H1 (cell line): ENCODE results near the gene PDZD8. TPM values are rescaled to one million over a fixed set of nuclear protein-coding genes. Genes with fewer than 3 reads are reported as not detected.

Experiments used
- CTCF ChIA-PET: fragments of 300-600 bp; sonication (Branson Sonifier 250); formaldehyde crosslinking; loops from one replicate; lab custom pipeline; 2021; ENCODE audit not compliant: partially characterized antibody; lab: Charles Lee
- POLR2A ChIA-PET: fragments of 300-600 bp; sonication (Branson Sonifier 250); formaldehyde crosslinking; loops from one replicate; lab custom pipeline; 2021; ENCODE audit warnings: inconsistent platforms; ENCODE audit not compliant: partially characterized antibody; lab: Charles Lee
- DNase-seq, 2 experiments: peaks; one replicate each; pipeline versions ENCODE4 v3.0.0 to v3.0.0-alpha.2; 2010 to 2022; ENCODE audit warnings: low spot score in 2 of 2, low read depth in 1 of 2, mixed read lengths in 1 of 2
- FAIRE-seq: peaks from 2 replicates; lab custom pipeline; 2011; peaks lifted over from hg19 to GRCh38; lab: Jason Lieb, UNC
- H2AFZ ChIP-seq: 2 replicates; pipeline ENCODE4 v1.8.1; 2012; ENCODE audit warnings: low read length, inconsistent platforms
- H2AK5ac ChIP-seq: 2 replicates; pipeline ENCODE4 v1.6.1; 2013; ENCODE audit warnings: low read depth, low read length
- H2BK120ac ChIP-seq: replicated peaks from 2 replicates; pipeline ENCODE3; 2013; ENCODE audit warnings: low read depth, low read length, inconsistent platforms
- H2BK12ac ChIP-seq: 2 replicates; pipeline ENCODE4 v1.6.1; 2013; ENCODE audit warnings: low read depth, low read length
- H2BK15ac ChIP-seq: 2 replicates; pipeline ENCODE4 v1.6.1; 2013; ENCODE audit warnings: low read length
- H2BK20ac ChIP-seq: 2 replicates; pipeline ENCODE4 v1.6.1; 2013; ENCODE audit warnings: low read length
- H2BK5ac ChIP-seq: 2 replicates; pipeline ENCODE4 v1.6.1; 2013; ENCODE audit warnings: low read depth, low read length
- H3K14ac ChIP-seq: 2 replicates; pipeline ENCODE4 v1.6.1; 2013; ENCODE audit warnings: inconsistent platforms; ENCODE audit not compliant: insufficient read length
- H3K18ac ChIP-seq: 2 replicates; pipeline ENCODE4 v1.6.1; 2013; ENCODE audit warnings: low read length; ENCODE audit errors: extremely low read depth
- H3K23ac ChIP-seq: 2 replicates; pipeline ENCODE4 v1.6.1; 2013; ENCODE audit warnings: inconsistent platforms; ENCODE audit not compliant: insufficient read length
- H3K23me2 ChIP-seq: 2 replicates; pipeline ENCODE4 v1.6.1; 2013; ENCODE audit warnings: low read depth, low read length
- H3K27ac ChIP-seq: 2 replicates; pipeline ENCODE4 v1.6.1; 2011; ENCODE audit warnings: low read depth, low read length, inconsistent platforms
- H3K27me3 ChIP-seq, 4 experiments: replicated peaks in 1 of 4; 1 replicate in 1 of 4; 2 replicates in 3 of 4; pipeline versions ENCODE4 v1.6.1 to v1.8.1; 2011 to 2013; ENCODE audit warnings: low read length in 3 of 4, mild to moderate bottlenecking in 3 of 4, inconsistent platforms in 2 of 4, mixed read lengths in 2 of 4, moderate library complexity in 1 of 4; ENCODE audit not compliant: control insufficient read depth in 3 of 4, insufficient read depth in 3 of 4; ENCODE audit errors: extremely low read depth in 1 of 4
- H3K36me3 ChIP-seq, 4 experiments: 2 replicates each; pipeline versions ENCODE4 v1.6.1 to v1.8.1; 2011 to 2013; ENCODE audit warnings: mild to moderate bottlenecking in 4 of 4, low read length in 3 of 4, moderate library complexity in 2 of 4, control low read depth in 1 of 4, inconsistent platforms in 1 of 4; ENCODE audit not compliant: insufficient read depth in 4 of 4, control insufficient read depth in 2 of 4
- H3K4ac ChIP-seq: replicated peaks from 2 replicates; pipeline ENCODE3; 2013; ENCODE audit warnings: low read length, low read depth, mixed read lengths, inconsistent platforms; ENCODE audit not compliant: insufficient read length
- H3K4me1 ChIP-seq, 4 experiments: replicated peaks in 1 of 4; 1 replicate in 1 of 4; 2 replicates in 3 of 4; pipeline versions ENCODE4 v1.6.1 to v1.8.1; 2011 to 2013; ENCODE audit warnings: low read length in 3 of 4, inconsistent platforms in 2 of 4, mixed read lengths in 1 of 4; ENCODE audit not compliant: insufficient read depth in 4 of 4, control insufficient read depth in 3 of 4
- H3K4me2 ChIP-seq, 2 experiments: 2 replicates each; pipeline versions ENCODE4 v1.6.1 to v1.8.1; 2011 to 2013; ENCODE audit warnings: low read depth in 2 of 2, low read length in 2 of 2, control low read depth in 1 of 2, inconsistent platforms in 1 of 2, mild to moderate bottlenecking in 1 of 2; ENCODE audit not compliant: insufficient read depth in 1 of 2
- H3K4me3 ChIP-seq, 4 experiments: fragments of 200-600, 300-600 bp in 1 of 4; sonication (generic), shearing (Covaris generic), sonication (Bioruptor Twin) in 1 of 4; 2 replicates each; pipeline versions ENCODE4 v1.5.1 to v1.8.1; 2011 to 2016; ENCODE audit warnings: low read length in 4 of 4, low read depth in 3 of 4, control low read depth in 2 of 4, inconsistent platforms in 2 of 4, mild to moderate bottlenecking in 2 of 4, mixed read lengths in 1 of 4, moderate library complexity in 1 of 4; ENCODE audit not compliant: insufficient read depth in 2 of 4; ENCODE audit errors: extremely low read depth in 1 of 4
- H3K56ac ChIP-seq: replicated peaks from 2 replicates; pipeline ENCODE3; 2013; ENCODE audit warnings: low read depth, mild to moderate bottlenecking, mixed read lengths, low read length, inconsistent platforms; ENCODE audit not compliant: insufficient read length
- H3K79me1 ChIP-seq: 2 replicates; pipeline ENCODE4 v1.6.1; 2013; ENCODE audit warnings: low read depth, low read length, control low read depth
- H3K79me2 ChIP-seq, 2 experiments: 2 replicates each; pipeline versions ENCODE4 v1.6.1 to v1.8.1; 2012 to 2013; ENCODE audit warnings: low read length in 2 of 2, mild to moderate bottlenecking in 2 of 2, inconsistent platforms in 1 of 2; ENCODE audit not compliant: insufficient read depth in 2 of 2, control insufficient read depth in 1 of 2
- H3K9ac ChIP-seq, 4 experiments: replicated peaks in 1 of 4; 1 replicate in 1 of 4; 2 replicates in 3 of 4; pipeline versions ENCODE4 v1.6.1 to v1.8.1; 2011 to 2013; ENCODE audit warnings: low read depth in 3 of 4, low read length in 3 of 4, control low read depth in 2 of 4, mild to moderate bottlenecking in 2 of 4, moderate library complexity in 2 of 4, inconsistent platforms in 1 of 4; ENCODE audit errors: extremely low read depth in 1 of 4
- H3K9me3 ChIP-seq, 2 experiments: 2 replicates each; pipeline versions ENCODE4 v1.6.1 to v1.8.1; 2012 to 2013; ENCODE audit warnings: mild to moderate bottlenecking in 2 of 2, moderate library complexity in 2 of 2, control low read depth in 1 of 2, inconsistent platforms in 1 of 2, low read depth in 1 of 2, low read length in 1 of 2, mixed read lengths in 1 of 2; ENCODE audit not compliant: insufficient read depth in 2 of 2
- H4K20me1 ChIP-seq, 2 experiments: replicated peaks in 1 of 2; 2 replicates each; pipeline versions ENCODE3 to v1.8.1; 2011 to 2013; ENCODE audit warnings: inconsistent platforms in 2 of 2, low read length in 2 of 2, mild to moderate bottlenecking in 1 of 2; ENCODE audit not compliant: insufficient read depth in 2 of 2, control insufficient read depth in 1 of 2
- H4K5ac ChIP-seq: 2 replicates; pipeline ENCODE4 v1.6.1; 2013; ENCODE audit warnings: low read length, low read depth, mixed read lengths, inconsistent platforms; ENCODE audit not compliant: insufficient read length
- H4K8ac ChIP-seq: 2 replicates; pipeline ENCODE4 v1.8.0; 2013; ENCODE audit warnings: mild to moderate bottlenecking, moderate library complexity, low read length, inconsistent platforms; ENCODE audit not compliant: insufficient read depth; ENCODE audit errors: extremely low read depth
- H4K91ac ChIP-seq: replicated peaks from 2 replicates; pipeline ENCODE3; 2013; ENCODE audit warnings: low read length, mixed read lengths, inconsistent platforms; ENCODE audit not compliant: insufficient read length
- BCL11A ChIP-seq, 2 experiments: IDR thresholded peaks; one replicate each; pipeline ENCODE4 v1.6.1; 2011; ENCODE audit warnings: low read depth in 2 of 2, low read length in 2 of 2, mild to moderate bottlenecking in 2 of 2
- POLR2AphosphoS5 ChIP-seq: IDR thresholded peaks from 2 replicates; pipeline ENCODE4 v1.6.1; 2011; ENCODE audit warnings: low read depth, low read length
- SAP30 ChIP-seq: fragments of 300-600 bp; sonication (generic); IDR thresholded peaks from 2 replicates; pipeline ENCODE4 v1.7.1; 2012; ENCODE audit warnings: low read length, moderate library complexity, mild to moderate bottlenecking, inconsistent platforms; ENCODE audit not compliant: insufficient read depth, insufficient replicate concordance
- SP2 ChIP-seq: IDR thresholded peaks from 2 replicates; pipeline ENCODE4 v1.6.1; 2012; ENCODE audit warnings: mild to moderate bottlenecking, low read length, inconsistent platforms
- WGBS, 2 experiments: shearing (Covaris generic) in 1 of 2; methylation state at CpG; one replicate each; pipeline versions ENCODE4 v1.1.6 to v1.1.7; 2013 to 2015; ENCODE audit warnings: low lambda C conversion rate in 2 of 2, mixed read lengths in 2 of 2, inconsistent platforms in 1 of 2, low coverage in 1 of 2, missing lambda C conversion rate in 1 of 2; ENCODE audit not compliant: insufficient replicate concordance in 2 of 2, insufficient coverage in 1 of 2, insufficient read length in 1 of 2; ENCODE audit errors: extremely low coverage in 1 of 2, missing lambda C conversion rate in 1 of 2; 5-methylcytosine and 5-hydroxymethylcytosine counted together
- polyA plus RNA-seq, 7 experiments: library from polyadenylated mRNA; depleted of rRNA in 3 of 7; stranded (reverse) in 5 of 7; unstranded in 2 of 7; fragments of >200 nt in 5 of 7; fragments of 200-250 nt in 2 of 7; gene quantifications; 1 replicate in 5 of 7; 2 replicates in 1 of 7; 4 replicates in 1 of 7; pipeline versions ENCODE4 v1.2.1 to v1.2.3, GENCODE V29; 2011 to 2013; ENCODE audit warnings: missing spikeins in 2 of 7, mixed read lengths in 2 of 7
- total RNA-seq: library from RNA; stranded (reverse); fragmentation: NEBNext Ultra II Directional; extraction: Animal tissue kit (Norgen Biotek cat#: 25700); gene quantifications from 2 replicates; pipeline ENCODE4 v1.2.1, GENCODE V29; 2021

The PDZD8 gene
- total and polyA plus RNA-seq, 2 of the 8 experiments (the other 6 are each of a cell fraction or from before 2014, with no cell fraction given): 10.9 to 50.1 TPM

DNA sequence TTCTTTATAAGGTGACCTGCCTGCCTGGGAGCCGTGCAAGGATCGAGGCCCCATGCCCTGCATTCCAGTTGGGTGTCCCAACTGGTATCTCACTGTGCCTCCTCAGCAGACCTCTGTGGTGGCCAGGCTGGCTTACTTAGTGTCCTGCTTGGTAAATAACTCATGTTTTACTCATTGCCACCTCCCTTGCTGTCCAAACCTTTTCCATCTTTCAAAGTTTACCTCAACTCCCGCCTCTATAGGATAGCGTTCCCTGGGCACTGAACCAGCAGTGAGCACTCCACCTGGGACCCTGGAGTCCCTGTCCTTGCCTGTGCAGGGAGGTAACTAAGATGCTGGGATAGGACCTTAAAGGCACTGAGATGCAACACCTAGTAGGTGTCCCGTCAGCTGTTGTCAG, 100.7 kb downstream of the PDZD8 start:
- no peak overlapping the region for H3K18ac ChIP-seq
- H4K91ac ChIP-seq: no peak overlapping the region
- CTCF ChIA-PET: interaction anchor here (0.6 to 1.2 kb wide), 3 partner anchors 13 to 815 kb away, joined by 3 read pairs; no protein-coding TSS in a partner anchor
- no peak overlapping the region for H3K9ac ChIP-seq
- no peaks in the 10 kb centered on the region for H3K79me1 ChIP-seq
- no peak overlapping the region for H3K56ac ChIP-seq
- no peak overlapping the region for H3K4me3 ChIP-seq
- H2BK5ac ChIP-seq: no peak overlapping the region
- peak overlapping the region; percentile 80 for H3K14ac ChIP-seq
- no peak overlapping the region for H2BK20ac ChIP-seq
- POLR2A ChIA-PET: interaction anchor here (0.6 kb wide), 1 partner anchor 32 kb away, joined by 3 read pairs; no protein-coding TSS in a partner anchor
- no peak overlapping the region for H3K4me2 ChIP-seq
- TF ChIP-seq BCL11A (IDR thresholded peaks at IDR 0.05; ENCODE audit: low read depth in 2 of 2, low read length in 2 of 2) (no peak), POLR2AphosphoS5 (0 out of 2 replicates have a peak, but pooled peaks have one; percentile 21), SP2 (no peak), SAP30 (no peak)
- no peak overlapping the region for H4K8ac ChIP-seq
- H3K4ac ChIP-seq: no peak overlapping the region
- H3K23ac ChIP-seq: no peak overlapping the region
- no peak overlapping the region for H2AK5ac ChIP-seq
- H3K79me2 ChIP-seq: no peaks in the 10 kb centered on the region
- no peak overlapping the region for H2BK12ac ChIP-seq
- H4K20me1 ChIP-seq: no peaks in the 10 kb centered on the region
- no peaks in the 10 kb centered on the region for H3K23me2 ChIP-seq
- no peak overlapping the region for H3K27ac ChIP-seq
- no peak overlapping the region for H2AFZ ChIP-seq
- no peak overlapping the region for H4K5ac ChIP-seq
- H3K27me3 ChIP-seq: no peaks in the 10 kb centered on the region
- no peaks in the 10 kb centered on the region for H3K4me1 ChIP-seq
- no peaks in the 10 kb centered on the region for H3K36me3 ChIP-seq
- no peak overlapping the region for H2BK120ac ChIP-seq
- no peak overlapping the region for H2BK15ac ChIP-seq
- 90% methylated on average over 5 of the region's 5 CpGs; no CpG with 5 or more reads in 1 of the 2 experiments for WGBS, 2 experiments
- FAIRE-seq (no peak), DNase-seq (no peak)
- no peaks in the 10 kb centered on the region for H3K9me3 ChIP-seq
